ENCODE data around the gene TMPRSS6. TPM values are rescaled to one million over a fixed set of nuclear protein-coding genes. Genes with fewer than 3 reads are reported as not detected.

Gene TMPRSS6
- total RNA-seq, 1 donor from 2014 or later = not detected

DNA sequence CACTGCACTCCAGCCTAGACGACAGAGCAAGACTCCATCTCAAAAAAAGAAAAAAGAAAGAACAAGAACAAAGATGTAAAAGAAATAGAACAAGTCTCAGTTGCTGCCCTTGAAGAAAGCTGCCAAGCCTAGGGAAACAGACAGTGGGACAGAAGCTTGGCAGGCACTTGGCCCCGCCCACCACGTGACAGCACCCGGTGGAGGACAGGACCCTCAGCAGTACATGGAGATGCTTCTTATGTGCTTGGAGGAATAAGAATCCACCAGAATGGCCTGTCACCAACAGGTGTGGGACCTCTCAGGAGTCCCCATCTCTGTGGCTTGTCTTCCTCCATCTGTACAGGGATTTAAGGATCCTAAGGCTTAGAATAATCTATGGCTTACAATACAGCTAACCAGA is 7.6 kb upstream of the TMPRSS6 start:
- no peak for DNase-seq (ENCODE audit: low read depth, low spot score)

GRCh38 chr22:37115032-37115431 is 5.5 kb upstream of the TMPRSS6 start:
- no peak for DNase-seq (ENCODE audit: low read depth, low spot score)

- DNase-seq (ENCODE audit: low read depth, low spot score) = no peak
These were observed 4.2 kb upstream of the TMPRSS6 start for GRCh38 chr22:37113757-37114156.

DNA sequence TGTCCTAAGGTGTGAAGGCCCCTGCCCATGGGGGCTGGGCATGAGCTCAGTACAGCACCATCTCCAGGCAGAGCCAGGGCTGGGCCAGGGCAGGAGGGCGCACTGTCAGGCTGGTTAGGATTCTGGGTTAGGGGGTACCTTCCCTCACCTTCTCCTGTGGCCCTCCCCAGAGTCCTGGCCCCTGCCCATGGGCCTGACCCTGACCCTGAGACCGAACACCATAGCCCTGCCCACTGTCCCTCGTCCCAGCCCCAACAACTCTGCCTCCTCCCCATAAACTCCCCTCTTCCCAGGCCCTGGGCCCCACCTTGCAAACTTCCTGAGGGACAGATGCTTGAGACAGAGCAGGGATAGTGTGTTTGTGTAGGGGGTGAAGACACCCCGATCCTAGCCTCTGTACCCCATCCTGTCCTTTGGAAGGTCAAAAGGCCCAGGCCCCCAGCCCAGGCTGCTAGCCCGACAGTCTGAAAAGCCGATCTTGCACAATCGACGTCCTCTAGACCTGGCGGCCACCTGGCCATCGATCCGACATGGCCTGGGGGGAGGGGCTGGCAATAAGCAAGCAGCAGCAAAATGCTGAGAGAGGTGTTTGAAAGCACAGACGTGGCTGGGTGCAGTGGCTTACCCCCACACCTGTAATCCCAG is 2.7 kb upstream of the TMPRSS6 start:
- no peak for DNase-seq (ENCODE audit: low read depth, low spot score)

- DNase-seq (ENCODE audit: low read depth, low spot score) = no peak
These were observed 1.7 kb upstream of the TMPRSS6 start for GRCh38 chr22:37111156-37111717.

DNA sequence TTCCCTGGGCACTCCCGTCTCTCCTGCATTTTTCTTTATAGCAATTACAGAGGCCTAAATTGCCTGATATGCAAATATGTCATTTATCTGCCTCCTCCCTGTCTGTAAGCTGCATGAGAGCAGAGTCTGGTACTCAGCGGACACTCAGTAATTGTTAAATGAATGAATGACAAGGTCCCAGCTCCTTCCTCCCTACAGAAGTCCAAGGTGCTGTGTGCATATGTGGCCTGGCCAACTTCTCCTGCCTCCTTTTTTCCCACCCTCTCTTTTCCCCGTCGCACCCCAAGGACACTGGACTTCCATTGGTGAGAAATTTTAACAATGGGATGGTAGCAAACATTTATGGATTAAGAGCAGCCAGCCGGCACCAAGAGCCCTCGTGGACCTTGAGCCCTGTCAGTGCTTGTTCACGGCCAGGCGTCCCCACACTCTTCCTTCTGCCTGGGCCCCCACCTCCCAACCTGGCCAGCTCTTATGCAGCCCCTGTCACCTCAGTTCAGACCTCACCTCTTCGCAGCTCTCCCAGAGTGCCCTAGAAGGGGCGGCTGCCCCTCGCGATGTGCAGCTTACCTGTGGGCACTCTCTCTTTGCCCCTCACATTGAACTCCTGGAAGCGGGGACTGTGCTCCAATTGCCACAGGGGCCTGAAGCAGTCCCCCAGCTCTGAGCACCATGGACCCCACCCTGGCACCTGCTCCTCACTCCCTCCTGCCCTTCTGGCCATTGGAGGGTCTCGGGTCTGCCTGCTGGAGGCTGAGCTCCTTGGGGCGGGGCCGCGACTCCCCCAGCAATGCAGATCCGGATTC is 1.5 kb downstream of the TMPRSS6 start:
- no peak for DNase-seq (ENCODE audit: low read depth, low spot score)

DNA sequence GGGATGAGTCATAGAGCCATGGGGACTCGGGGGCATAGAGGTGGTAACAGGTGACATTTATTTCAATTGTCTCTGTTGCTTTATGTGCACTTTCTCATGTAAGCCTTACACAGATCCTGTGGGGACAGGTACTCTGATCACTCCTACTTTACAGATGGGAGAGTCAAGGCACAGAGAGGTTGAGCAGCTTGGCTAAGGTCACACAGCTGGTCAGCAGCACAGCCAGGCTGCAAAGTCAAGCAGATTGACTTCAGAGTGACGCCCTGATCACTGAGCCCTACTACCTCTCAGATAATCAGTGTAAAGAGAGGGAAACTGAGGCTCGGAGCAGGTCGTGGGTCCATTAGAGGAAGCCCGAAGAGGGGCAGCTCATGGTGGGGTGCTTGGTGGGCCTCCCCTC is 3.5 kb downstream of the TMPRSS6 start:
- no peak for DNase-seq (ENCODE audit: low read depth, low spot score)

DNA sequence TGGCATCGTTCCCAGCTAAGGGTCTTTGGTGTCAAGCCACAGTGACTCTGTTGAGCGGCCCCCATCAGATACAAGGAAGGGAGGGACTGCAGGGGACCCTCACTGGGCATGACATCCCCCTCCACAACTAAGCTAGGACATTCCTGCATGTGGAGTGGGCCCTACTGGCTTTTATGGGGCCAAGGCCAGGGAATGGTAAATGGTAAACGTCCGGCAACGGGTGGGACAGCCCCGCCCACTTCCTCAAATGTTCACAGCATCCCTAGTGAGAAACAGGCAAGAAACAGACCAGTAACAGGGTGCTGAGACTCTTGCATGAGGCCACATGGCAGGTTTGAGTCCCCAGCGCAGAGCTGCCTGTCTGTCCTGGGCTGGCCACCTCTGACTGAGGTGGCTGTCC is 4.4 kb downstream of the TMPRSS6 start:
- no peak for DNase-seq (ENCODE audit: low read depth, low spot score)

DNA sequence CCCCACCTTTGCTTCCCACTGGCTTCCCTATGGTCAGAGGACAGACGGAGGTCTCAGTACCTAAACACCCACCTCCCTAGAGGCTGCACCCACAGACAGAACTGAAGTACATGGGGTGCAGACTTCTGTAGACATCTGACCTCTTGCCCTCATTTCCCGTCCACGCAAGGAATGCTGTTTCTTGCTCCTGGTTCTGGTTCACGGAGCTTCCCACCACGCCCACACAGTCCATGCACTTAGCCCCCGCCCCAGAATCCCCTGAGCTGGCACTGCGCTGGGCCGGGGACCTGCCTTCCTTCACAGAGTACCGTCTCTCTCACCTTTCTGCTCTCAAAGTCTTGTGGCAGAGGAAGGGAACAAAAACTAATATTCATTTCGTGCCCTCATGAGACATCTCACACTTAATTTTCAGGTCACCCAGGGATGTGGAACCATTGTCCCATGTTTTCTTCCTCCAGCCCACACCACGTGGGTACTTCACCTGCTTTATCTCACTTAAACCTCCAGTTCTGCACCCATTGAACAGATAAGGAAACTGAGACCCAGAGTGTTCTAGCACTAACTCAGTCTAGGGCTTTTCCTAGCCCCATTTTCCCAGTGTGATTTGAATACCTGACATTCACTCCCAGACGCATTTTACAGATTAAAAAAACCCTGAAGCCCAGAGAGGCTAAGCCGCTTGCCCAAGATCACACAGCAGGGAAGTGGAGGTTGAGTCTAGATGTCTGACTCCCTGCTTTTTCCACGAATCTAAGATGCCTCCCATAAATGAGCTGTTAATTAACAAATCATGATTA is 5.7 kb downstream of the TMPRSS6 start:
- no peak for DNase-seq (ENCODE audit: low read depth, low spot score)

- DNase-seq (ENCODE audit: low read depth, low spot score) = no peak
These were observed 6.4 kb downstream of the TMPRSS6 start for GRCh38 chr22:37103151-37103550.

GRCh38 chr22:37101311-37102066 is 8.0 kb downstream of the TMPRSS6 start:
- no peak for DNase-seq (ENCODE audit: low read depth, low spot score)

DNA sequence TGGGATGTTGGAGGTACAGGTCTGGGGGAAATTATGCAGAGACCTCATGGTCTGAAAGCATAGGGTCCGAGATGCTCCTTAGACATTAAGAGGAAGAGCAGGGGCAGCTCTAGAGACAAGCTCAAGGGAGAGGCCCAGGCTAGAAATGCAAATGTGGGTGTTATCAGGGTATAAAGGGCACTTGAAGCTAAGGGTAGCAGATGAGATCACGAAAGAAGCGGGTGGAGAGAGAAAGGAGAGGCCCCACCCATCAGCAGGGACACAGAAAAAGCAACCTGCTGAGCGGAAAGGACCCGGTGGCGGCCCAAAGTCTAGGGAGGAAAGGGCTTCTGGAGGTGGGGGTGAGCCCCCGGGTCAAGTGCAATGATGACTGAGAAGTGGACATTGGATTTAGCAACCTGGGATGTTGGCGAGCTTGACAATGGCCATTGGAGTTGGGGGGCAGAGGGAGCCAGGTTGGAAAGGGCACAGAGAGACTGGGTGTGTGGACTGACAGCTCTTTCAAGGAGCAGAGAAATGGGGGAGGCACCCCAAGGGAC is 8.9 kb downstream of the TMPRSS6 start:
- no peak for DNase-seq (ENCODE audit: low read depth, low spot score)

DNA sequence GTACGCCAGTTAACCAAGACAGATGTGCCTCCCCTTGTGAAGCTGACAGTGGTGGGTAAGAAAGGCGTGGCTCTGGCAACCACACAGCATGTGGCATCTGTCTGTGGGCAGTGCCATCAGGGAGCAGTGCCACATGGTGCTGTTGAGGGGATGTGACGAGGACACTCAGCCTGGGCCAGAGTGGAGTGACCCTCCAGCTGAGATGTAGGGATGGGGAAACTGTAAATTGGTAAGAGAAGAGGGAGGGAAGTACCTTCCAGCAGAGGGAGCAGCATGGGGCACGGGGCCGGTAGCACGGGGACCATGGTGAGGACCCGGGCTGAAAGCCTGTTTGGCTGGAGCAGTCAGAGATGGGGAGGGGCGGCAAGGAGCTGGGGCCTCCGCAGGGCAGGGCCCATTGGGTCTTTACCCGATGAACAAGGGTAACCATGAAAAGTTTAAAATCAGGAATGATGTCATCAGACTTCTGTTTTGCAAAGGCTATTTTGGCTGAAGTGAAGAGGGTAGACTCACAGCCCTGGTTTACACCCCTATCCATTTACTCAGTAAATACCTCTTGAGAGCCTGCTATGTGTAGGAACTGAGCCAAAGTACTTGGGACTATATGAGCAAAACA is 10.4 kb downstream of the TMPRSS6 start:
- DNase-seq (ENCODE audit: low read depth, low spot score) = no peak

- no peak for DNase-seq (ENCODE audit: low read depth, low spot score)
These were observed 12.2 kb downstream of the TMPRSS6 start for GRCh38 chr22:37097346-37097745.

GRCh38 chr22:37095113-37095512 is 14.4 kb downstream of the TMPRSS6 start:
- DNase-seq (ENCODE audit: low read depth, low spot score) = no peak

- DNase-seq (ENCODE audit: low read depth, low spot score) = no peak
These were observed 15.3 kb downstream of the TMPRSS6 start for GRCh38 chr22:37094239-37094638.

- no peak for DNase-seq (ENCODE audit: low read depth, low spot score)
These were observed 16.5 kb downstream of the TMPRSS6 start for GRCh38 chr22:37092997-37093396.

DNA sequence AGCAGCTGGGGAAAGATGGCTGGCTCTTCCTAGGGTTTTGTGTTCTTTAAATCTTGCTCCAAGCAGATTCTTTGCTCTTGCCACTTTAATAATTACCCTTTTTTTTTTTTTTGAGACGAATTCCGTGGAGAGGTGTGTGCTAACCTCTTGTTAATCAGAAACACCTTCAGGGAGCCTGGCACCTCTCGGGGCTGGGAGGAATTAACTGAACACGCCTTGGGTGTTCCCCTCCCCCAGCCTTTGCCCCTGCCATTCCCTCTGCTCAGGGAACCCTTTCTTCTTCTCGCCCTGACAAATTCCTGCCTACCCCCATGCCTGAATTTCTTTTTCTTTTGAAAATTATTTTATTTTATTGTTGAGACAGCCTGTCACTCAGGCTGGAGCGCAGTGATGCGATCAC is 17.5 kb downstream of the TMPRSS6 start:
- DNase-seq (ENCODE audit: low read depth, low spot score) = no peak

GRCh38 chr22:37090920-37091695 is 18.4 kb downstream of the TMPRSS6 start:
- DNase-seq (ENCODE audit: low read depth, low spot score) = no peak

- no peak for DNase-seq (ENCODE audit: low read depth, low spot score)
These were observed 20.1 kb downstream of the TMPRSS6 start for GRCh38 chr22:37089434-37089833.
